ENCODE results near the gene CABLES1. TPM values are rescaled to one million over a fixed set of nuclear protein-coding genes. Genes with fewer than 3 reads are reported as not detected.
A peak's percentile ranks its signal among the peaks of the same experiment; 100 is the strongest.
"Not testable (repeated sequence)": the region's sequence is repeated elsewhere in the genome, so short reads cannot be mapped to it uniquely, and the experiment has no call there.

The CABLES1 gene
- total RNA-seq (ENCODE audit: unreplicated experiment): 3.1 TPM
- long read RNA-seq: 0 reads

GRCh38 chr18:23134780-23135549 is at the start of gene CABLES1:
Gene CABLES1 (plus strand): TSS chr18:23135485. CDS start chr18:23135763, 278 bp downstream.
- peak within 1 kb of the TSS; percentile 89 for H3K4me3 Mint-ChIP-seq (ENCODE audit: unreplicated experiment)
- TF ChIP-seq CTCF (IDR thresholded peaks at IDR 0.05; ENCODE audit: partially characterized antibody, unreplicated experiment): no peak
- peaks cover 15% of the 10 kb centered on the region for H3K4me1 Mint-ChIP-seq (ENCODE audit: low read depth, unreplicated experiment)
- H3K27me3 Mint-ChIP-seq (ENCODE audit: unreplicated experiment): peaks cover 18% of the 10 kb centered on the region
- peaks cover 9% of the 10 kb centered on the region for H3K9me3 Mint-ChIP-seq (ENCODE audit: unreplicated experiment)
- DNase-seq: peak; percentile 61
- peak within 1 kb of the TSS; percentile 44 for H3K27ac Mint-ChIP-seq (ENCODE audit: unreplicated experiment)
- peaks cover 4% of the 10 kb centered on the region for H3K36me3 Mint-ChIP-seq (ENCODE audit: unreplicated experiment)

GRCh38 chr18:23087352-23087751 is 47.9 kb upstream of the CABLES1 start:
- TF ChIP-seq CTCF (IDR thresholded peaks at IDR 0.05; ENCODE audit: partially characterized antibody, unreplicated experiment): no peak
- Mint-ChIP-seq H3K4me1 (ENCODE audit: low read depth, unreplicated experiment) (no peaks in the 10 kb centered on the region), H3K9me3 (ENCODE audit: unreplicated experiment) (peaks cover 1% of the 10 kb centered on the region), H3K27ac (ENCODE audit: unreplicated experiment) (no peak overlapping the region), H3K27me3 (ENCODE audit: unreplicated experiment) (peaks cover 7% of the 10 kb centered on the region), H3K36me3 (ENCODE audit: unreplicated experiment) (no peaks in the 10 kb centered on the region), H3K4me3 (ENCODE audit: unreplicated experiment) (no peak overlapping the region)
- DNase-seq: no peak

GRCh38 chr18:23088310-23088709 is 47.0 kb upstream of the CABLES1 start:
- TF ChIP-seq CTCF (IDR thresholded peaks at IDR 0.05; ENCODE audit: partially characterized antibody, unreplicated experiment): no peak
- no peak overlapping the region for H3K4me3 Mint-ChIP-seq (ENCODE audit: unreplicated experiment)
- peaks cover 3% of the 10 kb centered on the region for H3K9me3 Mint-ChIP-seq (ENCODE audit: unreplicated experiment)
- no peaks in the 10 kb centered on the region for H3K4me1 Mint-ChIP-seq (ENCODE audit: low read depth, unreplicated experiment)
- H3K36me3 Mint-ChIP-seq (ENCODE audit: unreplicated experiment): no peaks in the 10 kb centered on the region
- peaks cover 7% of the 10 kb centered on the region for H3K27me3 Mint-ChIP-seq (ENCODE audit: unreplicated experiment)
- DNase-seq: no peak
- no peak overlapping the region for H3K27ac Mint-ChIP-seq (ENCODE audit: unreplicated experiment)

- H3K4me3 Mint-ChIP-seq (ENCODE audit: unreplicated experiment); H3K9me3 Mint-ChIP-seq (ENCODE audit: unreplicated experiment); H3K27me3 Mint-ChIP-seq (ENCODE audit: unreplicated experiment); H3K27ac Mint-ChIP-seq (ENCODE audit: unreplicated experiment); H3K4me1 Mint-ChIP-seq (ENCODE audit: low read depth, unreplicated experiment); DNase-seq; H3K36me3 Mint-ChIP-seq (ENCODE audit: unreplicated experiment): not testable (repeated sequence)
Observed at GRCh38 chr18:23091017-23091993, 44.0 kb upstream of the CABLES1 start.

- Mint-ChIP-seq H3K4me3 (ENCODE audit: unreplicated experiment) (no peak overlapping the region), H3K27ac (ENCODE audit: unreplicated experiment) (no peak overlapping the region), H3K27me3 (ENCODE audit: unreplicated experiment) (peaks cover 3% of the 10 kb centered on the region), H3K36me3 (ENCODE audit: unreplicated experiment) (no peaks in the 10 kb centered on the region), H3K9me3 (ENCODE audit: unreplicated experiment) (peaks cover 3% of the 10 kb centered on the region), H3K4me1 (ENCODE audit: low read depth, unreplicated experiment) (no peaks in the 10 kb centered on the region)
- no peak for TF ChIP-seq CTCF (IDR thresholded peaks at IDR 0.05; ENCODE audit: partially characterized antibody, unreplicated experiment)
- DNase-seq: no peak
Observed at GRCh38 chr18:23092121-23092520, 43.2 kb upstream of the CABLES1 start.

- H3K27ac Mint-ChIP-seq (ENCODE audit: unreplicated experiment); H3K4me3 Mint-ChIP-seq (ENCODE audit: unreplicated experiment): not testable (repeated sequence)
Observed at GRCh38 chr18:23093130-23093529, 42.2 kb upstream of the CABLES1 start.

More at GRCh38 chr18:23093130-23093529, 42.2 kb upstream of the CABLES1 start:
- H3K4me1 Mint-ChIP-seq (ENCODE audit: low read depth, unreplicated experiment); DNase-seq; H3K36me3 Mint-ChIP-seq (ENCODE audit: unreplicated experiment); H3K9me3 Mint-ChIP-seq (ENCODE audit: unreplicated experiment); H3K27me3 Mint-ChIP-seq (ENCODE audit: unreplicated experiment): not testable (repeated sequence)

Data from glutamatergic neuron (in vitro differentiated cells).